ENCODE results near the gene PRKCB. TPM values are rescaled to one million over a fixed set of nuclear protein-coding genes. Genes with fewer than 3 reads are reported as not detected.
"Not testable (repeated sequence)": the region's sequence is repeated elsewhere in the genome, so short reads cannot be mapped to it uniquely, and the experiment has no call there.

Gene PRKCB
- total RNA-seq, 1 donor from 2014 or later: not detected

DNA sequence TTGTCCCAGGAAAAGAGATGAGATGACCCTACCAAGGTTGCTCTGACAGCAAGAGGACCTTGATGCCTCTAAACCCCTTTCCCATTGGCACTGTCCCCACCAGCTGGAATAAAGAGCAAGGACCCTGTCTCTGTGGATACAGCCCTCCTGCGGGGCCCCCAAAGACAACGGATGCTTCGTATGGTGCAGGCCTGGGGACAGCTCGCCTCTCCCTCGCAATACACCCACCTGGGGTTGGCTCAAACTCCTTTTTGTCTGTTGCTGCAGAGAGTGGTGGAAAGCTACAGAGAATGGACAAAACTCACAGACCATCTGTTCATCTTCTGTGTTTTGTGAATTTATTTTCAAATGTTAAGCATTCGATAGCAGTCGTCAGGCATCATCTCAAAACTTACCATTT, 392.7 kb downstream of the PRKCB start:
- Mint-ChIP-seq H3K27ac (ENCODE audit: unreplicated experiment) (no peak overlapping the region), H3K4me1 (ENCODE audit: unreplicated experiment) (no peaks in the 10 kb centered on the region), H3K9me3 (ENCODE audit: unreplicated experiment) (no peaks in the 10 kb centered on the region), H3K27me3 (ENCODE audit: unreplicated experiment) (no peaks in the 10 kb centered on the region), H3K4me3 (ENCODE audit: unreplicated experiment) (no peak overlapping the region), H3K36me3 (ENCODE audit: unreplicated experiment) (no peaks in the 10 kb centered on the region)
- TF ChIP-seq, protein P1, sequence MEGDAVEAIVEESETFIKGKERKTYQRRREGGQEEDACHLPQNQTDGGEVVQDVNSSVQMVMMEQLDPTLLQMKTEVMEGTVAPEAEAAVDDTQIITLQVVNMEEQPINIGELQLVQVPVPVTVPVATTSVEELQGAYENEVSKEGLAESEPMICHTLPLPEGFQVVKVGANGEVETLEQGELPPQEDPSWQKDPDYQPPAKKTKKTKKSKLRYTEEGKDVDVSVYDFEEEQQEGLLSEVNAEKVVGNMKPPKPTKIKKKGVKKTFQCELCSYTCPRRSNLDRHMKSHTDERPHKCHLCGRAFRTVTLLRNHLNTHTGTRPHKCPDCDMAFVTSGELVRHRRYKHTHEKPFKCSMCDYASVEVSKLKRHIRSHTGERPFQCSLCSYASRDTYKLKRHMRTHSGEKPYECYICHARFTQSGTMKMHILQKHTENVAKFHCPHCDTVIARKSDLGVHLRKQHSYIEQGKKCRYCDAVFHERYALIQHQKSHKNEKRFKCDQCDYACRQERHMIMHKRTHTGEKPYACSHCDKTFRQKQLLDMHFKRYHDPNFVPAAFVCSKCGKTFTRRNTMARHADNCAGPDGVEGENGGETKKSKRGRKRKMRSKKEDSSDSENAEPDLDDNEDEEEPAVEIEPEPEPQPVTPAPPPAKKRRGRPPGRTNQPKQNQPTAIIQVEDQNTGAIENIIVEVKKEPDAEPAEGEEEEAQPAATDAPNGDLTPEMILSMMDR (IDR thresholded peaks at IDR 0.05): no peak
- DNase-seq (ENCODE audit: extremely low spot score, unreplicated experiment): no peak

- no peaks in the 10 kb centered on the region for H3K27me3 Mint-ChIP-seq (ENCODE audit: unreplicated experiment)
- peaks cover 10% of the 10 kb centered on the region for H3K9me3 Mint-ChIP-seq (ENCODE audit: unreplicated experiment)
- no peak overlapping the region for H3K4me3 Mint-ChIP-seq (ENCODE audit: unreplicated experiment)
- no peak overlapping the region for H3K27ac Mint-ChIP-seq (ENCODE audit: unreplicated experiment)
- H3K4me1 Mint-ChIP-seq (ENCODE audit: unreplicated experiment): no peaks in the 10 kb centered on the region
- DNase-seq (ENCODE audit: extremely low spot score, unreplicated experiment): no peak
- no peaks in the 10 kb centered on the region for H3K36me3 Mint-ChIP-seq (ENCODE audit: unreplicated experiment)
- TF ChIP-seq, protein P1 (IDR thresholded peaks at IDR 0.05): no peak
Measured at GRCh38 chr16:24232936-24233335, 397.2 kb downstream of the PRKCB start.

DNA sequence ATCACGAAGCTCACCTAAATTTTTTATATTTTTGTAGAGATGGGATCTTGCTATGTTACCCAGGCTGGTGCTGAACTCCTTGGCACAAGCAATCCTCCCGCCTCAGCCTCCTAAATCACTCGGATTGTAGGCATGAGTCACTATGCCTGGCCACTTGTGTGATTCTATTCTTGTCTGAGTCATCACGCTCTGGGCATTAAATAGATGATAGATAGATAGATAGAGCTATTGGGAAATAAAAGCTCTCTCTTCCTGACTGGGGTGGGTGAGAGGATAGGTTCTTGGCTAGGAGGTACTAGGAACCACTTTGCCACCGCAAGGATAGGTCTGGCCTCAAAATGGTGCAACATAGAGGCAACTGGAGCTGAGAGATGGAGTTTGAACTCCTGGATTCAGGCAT, 399.0 kb downstream of the PRKCB start:
- H3K27ac Mint-ChIP-seq (ENCODE audit: unreplicated experiment): no peak overlapping the region
- DNase-seq (ENCODE audit: extremely low spot score, unreplicated experiment): no peak
- no peaks in the 10 kb centered on the region for H3K27me3 Mint-ChIP-seq (ENCODE audit: unreplicated experiment)
- H3K4me1 Mint-ChIP-seq (ENCODE audit: unreplicated experiment): no peaks in the 10 kb centered on the region
- TF ChIP-seq, protein P1 (IDR thresholded peaks at IDR 0.05): no peak
- H3K4me3 Mint-ChIP-seq (ENCODE audit: unreplicated experiment): no peak overlapping the region
- H3K36me3 Mint-ChIP-seq (ENCODE audit: unreplicated experiment): no peaks in the 10 kb centered on the region
- H3K9me3 Mint-ChIP-seq (ENCODE audit: unreplicated experiment): peaks cover 17% of the 10 kb centered on the region

DNA sequence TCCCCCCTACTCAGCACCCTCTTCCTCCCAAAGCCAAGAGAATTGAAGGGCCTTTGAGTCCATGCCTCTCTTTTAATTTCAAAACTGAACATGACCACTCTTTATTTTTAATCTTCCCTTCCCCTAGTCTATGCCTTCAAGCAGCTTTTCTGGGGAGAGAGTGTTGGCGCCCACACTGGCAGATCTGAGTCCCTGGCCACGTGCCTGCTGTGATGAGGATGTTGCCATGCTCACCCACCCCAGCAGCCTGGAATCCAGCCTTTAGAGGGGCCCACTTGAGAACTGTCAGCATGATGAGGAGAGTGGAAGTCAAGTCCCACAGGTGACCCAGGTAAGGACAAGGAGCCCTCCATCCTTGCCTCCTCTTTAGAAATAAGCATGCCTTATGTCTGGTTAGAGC, 400.0 kb downstream of the PRKCB start:
- TF ChIP-seq, protein P1 (IDR thresholded peaks at IDR 0.05): no peak
- DNase-seq (ENCODE audit: extremely low spot score, unreplicated experiment): no peak
- no peak overlapping the region for H3K4me3 Mint-ChIP-seq (ENCODE audit: unreplicated experiment)

GRCh38 chr16:24238846-24239245, 403.1 kb downstream of the PRKCB start:
- H3K36me3 Mint-ChIP-seq (ENCODE audit: unreplicated experiment); DNase-seq (ENCODE audit: extremely low spot score, unreplicated experiment); H3K27me3 Mint-ChIP-seq (ENCODE audit: unreplicated experiment); H3K27ac Mint-ChIP-seq (ENCODE audit: unreplicated experiment); H3K4me3 Mint-ChIP-seq (ENCODE audit: unreplicated experiment); H3K4me1 Mint-ChIP-seq (ENCODE audit: unreplicated experiment): not testable (repeated sequence)
- peaks cover 17% of the 10 kb centered on the region for H3K9me3 Mint-ChIP-seq (ENCODE audit: unreplicated experiment)

More for the DNA sequence above, 400.0 kb downstream of the PRKCB start:
- peaks cover 17% of the 10 kb centered on the region for H3K9me3 Mint-ChIP-seq (ENCODE audit: unreplicated experiment)
- H3K27me3 Mint-ChIP-seq (ENCODE audit: unreplicated experiment): no peaks in the 10 kb centered on the region
- no peaks in the 10 kb centered on the region for H3K36me3 Mint-ChIP-seq (ENCODE audit: unreplicated experiment)
- no peak overlapping the region for H3K27ac Mint-ChIP-seq (ENCODE audit: unreplicated experiment)
- H3K4me1 Mint-ChIP-seq (ENCODE audit: unreplicated experiment): no peaks in the 10 kb centered on the region
